ENCODE data around the gene HACL1. TPM values are rescaled to one million over a fixed set of nuclear protein-coding genes. Genes with fewer than 3 reads are reported as not detected.
"Not testable (repeated sequence)": the region's sequence is repeated elsewhere in the genome, so short reads cannot be mapped to it uniquely, and the experiment has no call there.

HACL1 gene
- total and polyA plus RNA-seq, 10 of the 15 experiments (the other 5 are each of a cell fraction or from before 2014, with no cell fraction given), result 19.4 to 48.7 (median 30.1) TPM

GRCh38 chr3:15606434-15606891 is 5.1 kb upstream of the HACL1 start (continued):
- TF ChIP-seq RBBP5 (conservative IDR thresholded peaks at IDR 0.05), result no peak
- TF ChIP-seq CREB1 (IDR thresholded peaks at IDR 0.05; ENCODE audit: low read depth), result no peak
- TF ChIP-seq ZBED1 (IDR thresholded peaks at IDR 0.05; ENCODE audit: borderline replicate concordance), result no peak
- no peak for TF ChIP-seq MAX (IDR thresholded peaks at IDR 0.05; ENCODE audit: low read depth, low read length)
- TF ChIP-seq BMI1 (IDR thresholded peaks at IDR 0.05; ENCODE audit: borderline replicate concordance), result no peak

- H3K27ac ChIP-seq (ENCODE audit: control insufficient read depth, insufficient read depth); H3K9me3 ChIP-seq (replicated peaks; ENCODE audit: control insufficient read depth, insufficient read depth, low read length); BruUV-seq (replicated peaks); H3K4me2 ChIP-seq (ENCODE audit: control insufficient read depth, insufficient read depth); RAD21 ChIA-PET (ENCODE audit: unreplicated experiment); CTCF ChIA-PET; H3K4me3 ChIP-seq; POLR2A ChIA-PET; H3K36me3 ChIP-seq (ENCODE audit: control insufficient read depth in 2 of 2, insufficient read depth in 2 of 2, low read length in 1 of 2); H3K27me3 ChIP-seq (replicated peaks in 1 of 2; ENCODE audit: control insufficient read depth in 2 of 2, insufficient read depth in 2 of 2, low read length in 1 of 2); H2AFZ ChIP-seq (ENCODE audit: control insufficient read depth, low read depth, low read length); ATAC-seq; H3K9ac ChIP-seq (ENCODE audit: control insufficient read depth, insufficient read depth, low read length); in situ Hi-C loops (cut with MboI); intact Hi-C loops (cut with micrococcal nuclease; ENCODE audit: unreplicated experiment); FAIRE-seq; H4K20me1 ChIP-seq (ENCODE audit: control insufficient read depth, insufficient read depth); DNase-seq (ENCODE audit: low read depth, low spot score); H3K4me1 ChIP-seq (ENCODE audit: control insufficient read depth, insufficient read depth, low read length): not testable (repeated sequence)
- WGBS (ENCODE audit: insufficient coverage, insufficient replicate concordance, low lambda C conversion rate, missing lambda C conversion rate), result 59% methylated on average over 1 of the region's 1 CpG
- SMC1A ChIA-PET (ENCODE audit: uncharacterized antibody, unreplicated experiment), result interaction anchor here (0.6 to 3.7 kb wide), 3 partner anchors 11 to 110 kb away, joined by 3 to 12 read pairs (median 5); no protein-coding TSS in a partner anchor
- H3K79me2 ChIP-seq (ENCODE audit: control insufficient read depth, insufficient read depth, low read length), result peaks cover 16% of the 10 kb centered on the region
These were observed 3.2 kb upstream of the HACL1 start for GRCh38 chr3:15604584-15604983.

- ATAC-seq; intact Hi-C loops (cut with micrococcal nuclease; ENCODE audit: unreplicated experiment); FAIRE-seq; in situ Hi-C loops (cut with MboI); H3K27ac ChIP-seq (ENCODE audit: control insufficient read depth, insufficient read depth); RAD21 ChIA-PET (ENCODE audit: unreplicated experiment); H3K27me3 ChIP-seq (replicated peaks in 1 of 2; ENCODE audit: control insufficient read depth in 2 of 2, insufficient read depth in 2 of 2, low read length in 1 of 2); H3K36me3 ChIP-seq (ENCODE audit: control insufficient read depth in 2 of 2, insufficient read depth in 2 of 2, low read length in 1 of 2); DNase-seq (ENCODE audit: low read depth, low spot score); H4K20me1 ChIP-seq (ENCODE audit: control insufficient read depth, insufficient read depth); CTCF ChIA-PET; H3K4me1 ChIP-seq (ENCODE audit: control insufficient read depth, insufficient read depth, low read length); H2AFZ ChIP-seq (ENCODE audit: control insufficient read depth, low read depth, low read length); H3K9me3 ChIP-seq (replicated peaks; ENCODE audit: control insufficient read depth, insufficient read depth, low read length); POLR2A ChIA-PET; BruUV-seq (replicated peaks): not testable (repeated sequence)
- TF ChIP-seq CBX5 (IDR thresholded peaks at IDR 0.05; ENCODE audit: low read depth), result 0 out of 2 replicates have a peak, but pooled peaks have one; percentile 12
- H3K4me3 ChIP-seq, result peak overlapping the region; percentile 87
- H3K4me2 ChIP-seq (ENCODE audit: control insufficient read depth, insufficient read depth), result peak overlapping the region; percentile 92
- peaks cover 18% of the 10 kb centered on the region for H3K79me2 ChIP-seq (ENCODE audit: control insufficient read depth, insufficient read depth, low read length)
- 67% methylated on average over 3 of the region's 3 CpGs for WGBS (ENCODE audit: insufficient coverage, insufficient replicate concordance, low lambda C conversion rate, missing lambda C conversion rate)
- SMC1A ChIA-PET (ENCODE audit: uncharacterized antibody, unreplicated experiment), result interaction anchor here (0.9 to 1.5 kb wide), 3 partner anchors 13 to 209 kb away, joined by 3 to 5 read pairs (median 3); no protein-coding TSS in a partner anchor
- peak overlapping the region; percentile 82; the same call in 1 of the 2 replicates for H3K9ac ChIP-seq (ENCODE audit: control insufficient read depth, insufficient read depth, low read length)
These were observed 1.4 kb upstream of the HACL1 start for GRCh38 chr3:15602816-15603215.

Measured in GM12878 (cell line).